Measurements from ENCODE around the gene PCDH1. TPM values are rescaled to one million over a fixed set of nuclear protein-coding genes. Genes with fewer than 3 reads are reported as not detected.

Gene PCDH1
- total and polyA plus RNA-seq, 11 donors = 10.2 to 106 (median 19.2) TPM

GRCh38 chr5:141845371-141845851, 32.8 kb downstream of the PCDH1 start:
- ATAC-seq (no peak), DNase-seq (no peak)
- Histone ChIP-seq H3K9me3 (no peaks in the 10 kb centered on the region), H3K27ac (peak overlapping the region in 3 of 12 donors; percentile 8 to 24 (median 14)), H3K4me3 (no peak overlapping the region), H3K4me1 (peaks cover 3 to 61% (median 43%) of the 10 kb centered on the region in 12 donors), H3K27me3 (no peaks in the 10 kb centered on the region), H3K36me3 (no peaks in the 10 kb centered on the region)
- intact Hi-C loops (cut with DNase I) = loop anchor here in 4 of 10 donors (5.0 kb wide), 2 partner anchors 33 to 38 kb away; no protein-coding TSS in a partner anchor
- WGBS, 4 donors = 30 to 49% (median 38%) methylated on average over 6 to 7 of the region's 7 CpGs
- TF ChIP-seq, protein P1, sequence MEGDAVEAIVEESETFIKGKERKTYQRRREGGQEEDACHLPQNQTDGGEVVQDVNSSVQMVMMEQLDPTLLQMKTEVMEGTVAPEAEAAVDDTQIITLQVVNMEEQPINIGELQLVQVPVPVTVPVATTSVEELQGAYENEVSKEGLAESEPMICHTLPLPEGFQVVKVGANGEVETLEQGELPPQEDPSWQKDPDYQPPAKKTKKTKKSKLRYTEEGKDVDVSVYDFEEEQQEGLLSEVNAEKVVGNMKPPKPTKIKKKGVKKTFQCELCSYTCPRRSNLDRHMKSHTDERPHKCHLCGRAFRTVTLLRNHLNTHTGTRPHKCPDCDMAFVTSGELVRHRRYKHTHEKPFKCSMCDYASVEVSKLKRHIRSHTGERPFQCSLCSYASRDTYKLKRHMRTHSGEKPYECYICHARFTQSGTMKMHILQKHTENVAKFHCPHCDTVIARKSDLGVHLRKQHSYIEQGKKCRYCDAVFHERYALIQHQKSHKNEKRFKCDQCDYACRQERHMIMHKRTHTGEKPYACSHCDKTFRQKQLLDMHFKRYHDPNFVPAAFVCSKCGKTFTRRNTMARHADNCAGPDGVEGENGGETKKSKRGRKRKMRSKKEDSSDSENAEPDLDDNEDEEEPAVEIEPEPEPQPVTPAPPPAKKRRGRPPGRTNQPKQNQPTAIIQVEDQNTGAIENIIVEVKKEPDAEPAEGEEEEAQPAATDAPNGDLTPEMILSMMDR (IDR thresholded peaks at IDR 0.05) = peak in 2 of 12 donors; percentile 6 to 9
- no peak for TF ChIP-seq POLR2A (IDR thresholded peaks at IDR 0.05)

DNA sequence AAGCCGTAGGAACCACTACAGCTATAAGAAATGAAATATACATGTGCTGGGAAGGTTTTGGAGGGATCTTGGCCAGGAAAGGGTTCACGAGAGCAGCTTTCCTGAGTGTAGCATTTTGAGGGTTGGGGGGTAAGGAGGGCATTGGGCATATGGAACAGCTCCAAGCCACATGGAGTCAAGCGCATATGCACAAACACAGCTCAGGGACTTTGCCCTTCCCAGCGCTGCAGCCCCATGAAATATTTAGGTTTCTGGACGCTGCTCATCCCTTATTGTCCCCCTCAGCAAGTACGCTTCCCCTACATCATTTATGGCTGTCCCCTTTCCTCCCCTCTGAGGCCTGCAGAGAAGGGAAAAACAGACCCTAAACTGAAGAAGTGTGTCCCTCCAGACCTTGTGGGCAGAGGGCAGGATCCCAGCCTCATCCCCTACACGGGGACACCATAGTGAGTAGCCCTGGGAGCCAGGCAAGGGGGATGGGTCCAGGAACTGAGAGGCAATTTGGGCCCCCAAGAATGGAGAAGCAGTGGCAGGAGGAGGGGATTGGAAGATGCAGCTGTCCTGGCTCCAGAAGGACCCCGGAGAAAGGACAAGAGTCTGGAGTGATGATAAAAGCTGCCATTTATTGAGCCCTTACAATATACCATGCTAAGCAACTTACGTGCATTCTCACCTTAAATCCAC, 33.7 kb downstream of the PCDH1 start:
- Histone ChIP-seq H3K36me3 (no peaks in the 10 kb centered on the region), H3K4me3 (no peak overlapping the region), H3K27me3 (no peaks in the 10 kb centered on the region), H3K4me1 (peaks cover 3 to 70% (median 45%) of the 10 kb centered on the region in 12 donors), H3K9me3 (no peaks in the 10 kb centered on the region), H3K27ac (peak overlapping the region in 6 of 12 donors; percentile 5 to 75 (median 48))
- no peak for ATAC-seq
- intact Hi-C loops (cut with DNase I) = loop anchor here in 4 of 10 donors (5.0 kb wide), 3 partner anchors 32 to 37 kb away; partner anchors contain the start of gene PCDH1 (in 1 of the 4)
- WGBS, 4 donors = 78 to 84% (median 81%) methylated on average over 9 of the region's 9 CpGs
- no peak for TF ChIP-seq POLR2A (IDR thresholded peaks at IDR 0.05)
- TF ChIP-seq, protein P1 (IDR thresholded peaks at IDR 0.05) = no peak
- DNase-seq = no peak

GRCh38 chr5:141843156-141843927, 34.9 kb downstream of the PCDH1 start:
- H3K27me3 ChIP-seq = peaks cover 0 to 3% (median 0%) of the 10 kb centered on the region in 9 donors
- WGBS, 4 donors = 41 to 66% (median 44%) methylated on average over 4 to 5 of the region's 5 CpGs
- peak overlapping the region; percentile 32 to 75 (median 64) for H3K27ac ChIP-seq
- TF ChIP-seq, protein P1 (IDR thresholded peaks at IDR 0.05) = no peak
- TF ChIP-seq POLR2A (IDR thresholded peaks at IDR 0.05) = no peak
- H3K4me1 ChIP-seq = peaks cover 3 to 72% (median 48%) of the 10 kb centered on the region in 12 donors
- DNase-seq (no peak), ATAC-seq (peak in 2 of 4 donors; percentile 9 to 14)
- intact Hi-C loops (cut with DNase I) = loop anchor here in 1 of 10 donors (5.0 kb wide), 1 partner anchor 34 kb away; the partner anchor contains the start of gene PCDH1
- no peaks in the 10 kb centered on the region for H3K9me3 ChIP-seq
- no peak overlapping the region for H3K4me3 ChIP-seq
- H3K36me3 ChIP-seq = no peaks in the 10 kb centered on the region

All from heart left ventricle (tissue), 16 donors.